GM12878 (cell line): ENCODE measurements around the gene NAV2. TPM values are rescaled to one million over a fixed set of nuclear protein-coding genes. Genes with fewer than 3 reads are reported as not detected.

Experiments used
- ATAC-seq: fragments of 200-7000 bp; cut with Tn5 transposase; 3 replicates; pipeline ENCODE4 v1.9.1; 2020; ENCODE audit warnings: mild to moderate bottlenecking, moderate library complexity
- BruUV-seq: library from RNA; stranded (reverse); fragments of 400-500 nt; replicated peaks from 2 replicates; lab custom pipeline; 2021; lab: Mats Ljungman, UMichigan
- CTCF ChIA-PET: fragments of 300-600 bp; sonication (Branson Sonifier 250); formaldehyde crosslinking; extraction: SDS; loops from one replicate; lab custom pipeline; 2021; ENCODE audit warnings: inconsistent platforms; lab: Yijun Ruan, JAX
- POLR2A ChIA-PET: fragments of 350-600 bp; formaldehyde crosslinking; extraction: SDS; loops from one replicate; lab custom pipeline; 2021; ENCODE audit warnings: inconsistent platforms; lab: Charles Lee
- RAD21 ChIA-PET: fragments of 300-600 bp; sonication (Branson Sonifier 250); formaldehyde crosslinking; loops from one replicate; lab custom pipeline; 2023; ENCODE audit warnings: antibody characterized with exemption; ENCODE audit not compliant: unreplicated experiment; lab: Charles Lee
- SMC1A ChIA-PET: fragments of 300-600 bp; sonication (Branson Sonifier 250); formaldehyde crosslinking; loops from one replicate; lab custom pipeline; 2023; ENCODE audit not compliant: unreplicated experiment, uncharacterized antibody; lab: Charles Lee
- DNase-seq: peaks from one replicate; pipeline ENCODE4 v3.0.0-alpha.2; 2011; ENCODE audit warnings: low read depth, low spot score
- FAIRE-seq: peaks from 3 replicates; lab custom pipeline; 2011; peaks lifted over from hg19 to GRCh38; lab: Jason Lieb, UNC
- H2AFZ ChIP-seq: 2 replicates; pipeline ENCODE4 v1.6.0; 2011; ENCODE audit warnings: low read depth, low read length, control low read depth; ENCODE audit not compliant: control insufficient read depth
- H3K27ac ChIP-seq: 2 replicates; pipeline ENCODE4 v1.5.1; 2011; ENCODE audit warnings: control low read depth; ENCODE audit not compliant: control insufficient read depth, insufficient read depth
- H3K27me3 ChIP-seq, 2 experiments: replicated peaks in 1 of 2; 2 replicates each; pipeline versions ENCODE4 v1.6.0 to v1.6.1; 2011; ENCODE audit warnings: low read length in 1 of 2; ENCODE audit not compliant: control insufficient read depth in 2 of 2, insufficient read depth in 2 of 2
- H3K36me3 ChIP-seq, 2 experiments: 2 replicates each; pipeline ENCODE4 v1.5.1; 2011; ENCODE audit warnings: low read length in 1 of 2; ENCODE audit not compliant: control insufficient read depth in 2 of 2, insufficient read depth in 2 of 2
- H3K4me1 ChIP-seq: 2 replicates; pipeline ENCODE4 v1.6.1; 2011; ENCODE audit warnings: mild to moderate bottlenecking, low read length, moderate library complexity, mixed read lengths; ENCODE audit not compliant: control insufficient read depth, insufficient read depth
- H3K4me2 ChIP-seq: 2 replicates; pipeline ENCODE4 v1.6.0; 2011; ENCODE audit warnings: control low read depth; ENCODE audit not compliant: control insufficient read depth, insufficient read depth
- H3K4me3 ChIP-seq: fragments of 200-600 bp; sonication (generic); 2 replicates; pipeline ENCODE4 v1.5.1; 2016
- H3K79me2 ChIP-seq: 2 replicates; pipeline ENCODE4 v1.6.0; 2011; ENCODE audit warnings: low read length; ENCODE audit not compliant: control insufficient read depth, insufficient read depth
- H3K9ac ChIP-seq: 2 replicates; pipeline ENCODE4 v1.8.0; 2011; ENCODE audit warnings: low read length, control low read depth, mixed read lengths; ENCODE audit not compliant: control insufficient read depth, insufficient read depth
- H3K9me3 ChIP-seq: replicated peaks from 3 replicates; pipeline ENCODE4 v1.5.1; 2011; ENCODE audit warnings: mild to moderate bottlenecking, low read length; ENCODE audit not compliant: control insufficient read depth, insufficient read depth
- H4K20me1 ChIP-seq: 2 replicates; pipeline ENCODE4 v1.6.0; 2011; ENCODE audit not compliant: control insufficient read depth, insufficient read depth
- CHD1 ChIP-seq: IDR thresholded peaks from 2 replicates; pipeline ENCODE4 v1.6.1; 2012; ENCODE audit warnings: low read depth, low read length, improper control_type of control experiment
- STAT1 ChIP-seq: fragments of 450-650 bp; conservative IDR thresholded peaks from 2 replicates; pipeline ENCODE4 v1.6.1; 2014; ENCODE audit warnings: antibody characterized with exemption, mild to moderate bottlenecking
- SUZ12 ChIP-seq: fragments of 200-600 bp; sonication (generic); IDR thresholded peaks from one replicate; pipeline ENCODE4 v1.6.1; 2018; ENCODE audit warnings: antibody characterized with exemption, mild to moderate bottlenecking; ENCODE audit not compliant: unreplicated experiment
- TAF1 ChIP-seq: IDR thresholded peaks from 2 replicates; pipeline ENCODE4 v1.6.1; 2011; ENCODE audit warnings: mild to moderate bottlenecking, low read depth, low read length, borderline replicate concordance
- TARDBP ChIP-seq: IDR thresholded peaks from 2 replicates; pipeline ENCODE4 v1.6.1; 2016; ENCODE audit warnings: borderline replicate concordance
- ZNF217 ChIP-seq: fragments of 450-650 bp; IDR thresholded peaks from 2 replicates; pipeline ENCODE4 v1.6.1; 2017; ENCODE audit warnings: antibody characterized with exemption, mild to moderate bottlenecking
- ZSCAN29 ChIP-seq: fragments of 450-650 bp; IDR thresholded peaks from 2 replicates; pipeline ENCODE4 v1.6.1; 2017; ENCODE audit warnings: mild to moderate bottlenecking, moderate library complexity
- WGBS: methylation state at CpG from one replicate; pipeline ENCODE4 v1.1.6; 2016; ENCODE audit warnings: low lambda C conversion rate; ENCODE audit not compliant: insufficient replicate concordance, insufficient coverage; ENCODE audit errors: missing lambda C conversion rate; 5-methylcytosine and 5-hydroxymethylcytosine counted together
- in situ Hi-C: fragments of 300-500 bp; cut with MboI; formaldehyde crosslinking; loops from 9 replicates; pipeline ENCODE4 v1.14.3; 2018; ENCODE audit warnings: mixed read lengths
- intact Hi-C: fragments of 100-400 bp; cut with micrococcal nuclease; formaldehyde crosslinking; loops from one replicate; pipeline ENCODE4 v1.14.2; 2022; ENCODE audit not compliant: unreplicated experiment
- polyA plus RNA-seq, 11 experiments: library from polyadenylated mRNA; depleted of rRNA in 4 of 11; unstranded in 6 of 11; stranded (reverse) in 5 of 11; fragments of >200 nt; fragmentation: Nextera tagmentation in 4 of 11; fragmentation: Illumina TruSeq in 1 of 11; extraction: Ambion mirVana in 4 of 11; extraction: Trizol in 1 of 11; gene quantifications; 1 replicate in 1 of 11; 2 replicates in 10 of 11; pipeline versions ENCODE4 v1.2.1 to v1.2.3, GENCODE V29; 2011 to 2016; ENCODE audit warnings: inconsistent platforms in 2 of 11, missing spikeins in 2 of 11, low read depth in 1 of 11
- total RNA-seq, 4 experiments: library from RNA; depleted of rRNA in 3 of 4; stranded (reverse); fragments of >200 nt in 3 of 4; fragmentation: Illumina TruSeq in 1 of 4; extraction: Trizol in 1 of 4; gene quantifications; 2 replicates each; pipeline versions ENCODE4 v1.2.1 to v1.2.3, GENCODE V29; 2013 to 2021
- TF ChIP-seq, protein P1 (sequence below): fragments of 450-650 bp; IDR thresholded peaks from 2 replicates; pipeline ENCODE4 v1.6.1; 2017; ENCODE audit warnings: mild to moderate bottlenecking, moderate library complexity

The NAV2 gene
- total and polyA plus RNA-seq, 10 of the 15 experiments (the other 5 are each of a cell fraction or from before 2014, with no cell fraction given), result 0.35 to 6.1 (median 1.1) TPM

DNA sequence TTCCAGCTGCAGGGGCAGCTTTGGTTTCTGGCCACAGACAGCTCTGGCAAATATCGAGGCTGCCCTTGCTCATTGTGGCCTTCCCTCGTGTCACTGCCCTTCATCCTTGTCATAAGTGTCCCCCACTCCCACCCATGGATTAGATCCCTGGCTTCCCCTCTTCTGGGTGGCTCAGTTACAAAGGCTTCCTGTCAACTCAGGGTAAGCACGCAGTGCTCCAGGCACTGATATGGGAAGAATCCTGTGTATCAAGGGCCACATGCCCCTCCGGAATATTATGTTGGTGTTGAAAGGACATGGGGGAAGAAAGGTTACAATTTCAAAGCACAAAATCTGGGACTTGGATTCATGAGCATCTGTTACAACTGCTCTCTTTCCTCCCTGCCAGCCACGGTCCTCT is 319.5 kb downstream of the NAV2 start:
- ChIA-PET RAD21 (no interaction called here), POLR2A (no interaction called here)
- 43% methylated on average over 5 of the region's 5 CpGs for WGBS
- Histone ChIP-seq H3K4me3 (no peak overlapping the region), H2AFZ (no peak overlapping the region), H3K27me3 (no peaks in the 10 kb centered on the region), H3K36me3 (no peaks in the 10 kb centered on the region), H3K9me3 (no peaks in the 10 kb centered on the region), H3K4me2 (no peak overlapping the region), H4K20me1 (no peaks in the 10 kb centered on the region), H3K79me2 (no peaks in the 10 kb centered on the region), H3K4me1 (no peaks in the 10 kb centered on the region)
- DNase-seq (no peak), ATAC-seq (no peak)
- in situ Hi-C loops, result no loop called here
- intact Hi-C loops, result no loop called here
- TF ChIP-seq, protein P1, sequence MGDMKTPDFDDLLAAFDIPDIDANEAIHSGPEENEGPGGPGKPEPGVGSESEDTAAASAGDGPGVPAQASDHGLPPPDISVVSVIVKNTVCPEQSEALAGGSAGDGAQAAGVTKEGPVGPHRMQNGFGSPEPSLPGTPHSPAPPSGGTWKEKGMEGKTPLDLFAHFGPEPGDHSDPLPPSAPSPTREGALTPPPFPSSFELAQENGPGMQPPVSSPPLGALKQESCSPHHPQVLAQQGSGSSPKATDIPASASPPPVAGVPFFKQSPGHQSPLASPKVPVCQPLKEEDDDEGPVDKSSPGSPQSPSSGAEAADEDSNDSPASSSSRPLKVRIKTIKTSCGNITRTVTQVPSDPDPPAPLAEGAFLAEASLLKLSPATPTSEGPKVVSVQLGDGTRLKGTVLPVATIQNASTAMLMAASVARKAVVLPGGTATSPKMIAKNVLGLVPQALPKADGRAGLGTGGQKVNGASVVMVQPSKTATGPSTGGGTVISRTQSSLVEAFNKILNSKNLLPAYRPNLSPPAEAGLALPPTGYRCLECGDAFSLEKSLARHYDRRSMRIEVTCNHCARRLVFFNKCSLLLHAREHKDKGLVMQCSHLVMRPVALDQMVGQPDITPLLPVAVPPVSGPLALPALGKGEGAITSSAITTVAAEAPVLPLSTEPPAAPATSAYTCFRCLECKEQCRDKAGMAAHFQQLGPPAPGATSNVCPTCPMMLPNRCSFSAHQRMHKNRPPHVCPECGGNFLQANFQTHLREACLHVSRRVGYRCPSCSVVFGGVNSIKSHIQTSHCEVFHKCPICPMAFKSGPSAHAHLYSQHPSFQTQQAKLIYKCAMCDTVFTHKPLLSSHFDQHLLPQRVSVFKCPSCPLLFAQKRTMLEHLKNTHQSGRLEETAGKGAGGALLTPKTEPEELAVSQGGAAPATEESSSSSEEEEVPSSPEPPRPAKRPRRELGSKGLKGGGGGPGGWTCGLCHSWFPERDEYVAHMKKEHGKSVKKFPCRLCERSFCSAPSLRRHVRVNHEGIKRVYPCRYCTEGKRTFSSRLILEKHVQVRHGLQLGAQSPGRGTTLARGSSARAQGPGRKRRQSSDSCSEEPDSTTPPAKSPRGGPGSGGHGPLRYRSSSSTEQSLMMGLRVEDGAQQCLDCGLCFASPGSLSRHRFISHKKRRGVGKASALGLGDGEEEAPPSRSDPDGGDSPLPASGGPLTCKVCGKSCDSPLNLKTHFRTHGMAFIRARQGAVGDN, result no peak
- no peak for TF ChIP-seq STAT1
- no peak for TF ChIP-seq TARDBP
- no peak for TF ChIP-seq CHD1
- no peak for TF ChIP-seq ZSCAN29
- TF ChIP-seq SUZ12, result no peak
- TF ChIP-seq TAF1, result no peak
- TF ChIP-seq ZNF217, result no peak
- TF ChIP-seq, all 136 proteins: peak for 0
- Histone ChIP-seq H3K9ac (no peak overlapping the region), H3K27ac (no peak overlapping the region)
- CTCF ChIA-PET, result no interaction called here
- FAIRE-seq, result no peak
- no TSS peak for BruUV-seq
- SMC1A ChIA-PET, result no interaction called here
